Measurements from ENCODE around the gene C18orf32.
"Not testable (repeated sequence)": the region's sequence is repeated elsewhere in the genome, so short reads cannot be mapped to it uniquely, and the experiment has no call there.

The C18orf32 gene

GRCh38 chr18:49486953-49487710 lies at the start of gene C18orf32:
Gene C18orf32, minus strand, starts transcription at chr18:49487234. Its CDS starts 3,486 bp downstream, at chr18:49483748.
- DNase-seq (ENCODE audit: low read depth in 2 of 3, low spot score in 2 of 3): peak; percentile 93 to 94 (median 94)

- no peak for DNase-seq (ENCODE audit: low read depth in 2 of 3, low spot score in 2 of 3)
Measured at GRCh38 chr18:49534846-49535601, 48.0 kb upstream of the C18orf32 start.

- DNase-seq (ENCODE audit: low read depth in 2 of 3, low spot score in 2 of 3): no peak
Measured at GRCh38 chr18:49531678-49532153, 44.7 kb upstream of the C18orf32 start.

- DNase-seq (ENCODE audit: low read depth in 2 of 3, low spot score in 2 of 3): no peak
Measured at GRCh38 chr18:49529596-49529995, 42.6 kb upstream of the C18orf32 start.

GRCh38 chr18:49527631-49528327 lies 40.7 kb upstream of the C18orf32 start:
- no peak for DNase-seq (ENCODE audit: low read depth in 2 of 3, low spot score in 2 of 3)

GRCh38 chr18:49525981-49526380 lies 38.9 kb upstream of the C18orf32 start:
- no peak for DNase-seq (ENCODE audit: low read depth in 2 of 3, low spot score in 2 of 3)

GRCh38 chr18:49524951-49525350 lies 37.9 kb upstream of the C18orf32 start:
- no peak for DNase-seq (ENCODE audit: low read depth in 2 of 3, low spot score in 2 of 3)

- DNase-seq (ENCODE audit: low read depth in 2 of 3, low spot score in 2 of 3): no peak
Measured at GRCh38 chr18:49524349-49524748, 37.3 kb upstream of the C18orf32 start.

- DNase-seq (ENCODE audit: low read depth in 2 of 3, low spot score in 2 of 3): not testable (repeated sequence)
Measured at GRCh38 chr18:49523580-49524093, 36.6 kb upstream of the C18orf32 start.

- DNase-seq (ENCODE audit: low read depth in 2 of 3, low spot score in 2 of 3): no peak
Measured at GRCh38 chr18:49521216-49521835, 34.3 kb upstream of the C18orf32 start.

- no peak for DNase-seq (ENCODE audit: low read depth in 2 of 3, low spot score in 2 of 3)
Measured at GRCh38 chr18:49520661-49521145, 33.7 kb upstream of the C18orf32 start.

GRCh38 chr18:49519101-49519971 lies 32.3 kb upstream of the C18orf32 start:
- no peak for DNase-seq (ENCODE audit: low read depth in 2 of 3, low spot score in 2 of 3)

GRCh38 chr18:49517483-49517882 lies 30.4 kb upstream of the C18orf32 start:
- DNase-seq (ENCODE audit: low read depth in 2 of 3, low spot score in 2 of 3): no peak

GRCh38 chr18:49515516-49515915 lies 28.5 kb upstream of the C18orf32 start:
- no peak for DNase-seq (ENCODE audit: low read depth in 2 of 3, low spot score in 2 of 3)

- not testable (repeated sequence) for DNase-seq (ENCODE audit: low read depth in 2 of 3, low spot score in 2 of 3)
Measured at GRCh38 chr18:49515003-49515402, 28.0 kb upstream of the C18orf32 start.

GRCh38 chr18:49514577-49514976 lies 27.5 kb upstream of the C18orf32 start:
- no peak for DNase-seq (ENCODE audit: low read depth in 2 of 3, low spot score in 2 of 3)

- not testable (repeated sequence) for DNase-seq (ENCODE audit: low read depth in 2 of 3, low spot score in 2 of 3)
Measured at GRCh38 chr18:49512876-49513275, 25.8 kb upstream of the C18orf32 start.

- DNase-seq (ENCODE audit: low read depth in 2 of 3, low spot score in 2 of 3): no peak
Measured at GRCh38 chr18:49510393-49511115, 23.5 kb upstream of the C18orf32 start.

GRCh38 chr18:49506438-49506837 lies 19.4 kb upstream of the C18orf32 start:
- DNase-seq (ENCODE audit: low read depth in 2 of 3, low spot score in 2 of 3): not testable (repeated sequence)

Data from activated CD8-positive, alpha-beta memory T cell treated with anti-CD3 and anti-CD28 coated beads for 48 hours (primary cell).